ENCODE results near the gene SMARCC1. TPM values are rescaled to one million over a fixed set of nuclear protein-coding genes. Genes with fewer than 3 reads are reported as not detected.

SMARCC1 gene
- total RNA-seq, 2 donors from 2014 or later: 72.6 to 90.2 TPM

DNA sequence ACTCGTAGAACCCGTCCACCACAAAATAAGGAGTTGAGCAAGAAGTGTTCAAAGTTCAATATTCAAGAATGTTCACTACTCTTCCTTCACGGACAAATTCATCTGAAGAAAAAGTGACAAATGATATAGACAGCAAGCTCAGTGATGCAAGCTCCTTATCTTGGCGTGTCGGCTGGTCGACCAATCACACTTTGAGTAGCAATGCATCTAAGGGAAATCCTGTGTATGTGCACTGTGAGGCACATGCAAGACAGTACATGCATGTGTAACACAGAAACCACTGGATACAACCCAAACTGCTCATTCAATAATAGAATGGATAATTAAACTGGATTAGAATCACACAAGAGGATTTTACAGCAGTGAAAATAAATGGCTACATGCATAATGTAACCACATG is 138.6 kb downstream of the SMARCC1 start:
- intact Hi-C loops (cut with DNase I): no loop called here
- Histone ChIP-seq H3K4me1 (no peaks in the 10 kb centered on the region), H3K27me3 (no peaks in the 10 kb centered on the region), H3K4me3 (no peak overlapping the region), H3K9ac (ENCODE audit: low read depth in 2 of 2, low read length in 2 of 2) (no peak overlapping the region), H3K9me3 (no peaks in the 10 kb centered on the region), H3K36me3 (no peaks in the 10 kb centered on the region), H3K27ac (no peak overlapping the region)
- TF ChIP-seq, protein P1, sequence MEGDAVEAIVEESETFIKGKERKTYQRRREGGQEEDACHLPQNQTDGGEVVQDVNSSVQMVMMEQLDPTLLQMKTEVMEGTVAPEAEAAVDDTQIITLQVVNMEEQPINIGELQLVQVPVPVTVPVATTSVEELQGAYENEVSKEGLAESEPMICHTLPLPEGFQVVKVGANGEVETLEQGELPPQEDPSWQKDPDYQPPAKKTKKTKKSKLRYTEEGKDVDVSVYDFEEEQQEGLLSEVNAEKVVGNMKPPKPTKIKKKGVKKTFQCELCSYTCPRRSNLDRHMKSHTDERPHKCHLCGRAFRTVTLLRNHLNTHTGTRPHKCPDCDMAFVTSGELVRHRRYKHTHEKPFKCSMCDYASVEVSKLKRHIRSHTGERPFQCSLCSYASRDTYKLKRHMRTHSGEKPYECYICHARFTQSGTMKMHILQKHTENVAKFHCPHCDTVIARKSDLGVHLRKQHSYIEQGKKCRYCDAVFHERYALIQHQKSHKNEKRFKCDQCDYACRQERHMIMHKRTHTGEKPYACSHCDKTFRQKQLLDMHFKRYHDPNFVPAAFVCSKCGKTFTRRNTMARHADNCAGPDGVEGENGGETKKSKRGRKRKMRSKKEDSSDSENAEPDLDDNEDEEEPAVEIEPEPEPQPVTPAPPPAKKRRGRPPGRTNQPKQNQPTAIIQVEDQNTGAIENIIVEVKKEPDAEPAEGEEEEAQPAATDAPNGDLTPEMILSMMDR (IDR thresholded peaks at IDR 0.05): no peak
- DNase-seq: no peak

DNA sequence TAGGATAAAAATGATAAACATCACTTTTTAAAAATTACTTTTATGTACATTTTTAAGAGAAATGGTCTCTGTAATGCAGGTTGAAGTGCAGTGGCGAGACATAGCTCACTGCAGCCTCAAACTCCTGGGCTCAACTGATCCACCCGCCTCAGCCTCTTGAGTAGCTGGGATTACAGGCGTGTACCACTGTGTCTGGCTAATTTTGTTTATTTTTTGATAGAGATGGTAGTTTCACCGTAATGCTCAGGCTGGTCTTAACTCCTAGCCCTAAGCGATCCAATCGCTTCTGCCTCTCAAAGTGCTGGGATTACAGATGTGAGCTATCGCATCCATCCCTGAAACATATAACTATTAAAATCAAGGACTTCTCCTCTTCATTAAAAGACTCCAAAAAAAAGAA is 140.0 kb downstream of the SMARCC1 start:
- Histone ChIP-seq H3K9me3 (no peaks in the 10 kb centered on the region), H3K27me3 (no peaks in the 10 kb centered on the region), H3K4me1 (no peaks in the 10 kb centered on the region), H3K36me3 (no peaks in the 10 kb centered on the region), H3K27ac (no peak overlapping the region), H3K4me3 (no peak overlapping the region), H3K9ac (ENCODE audit: low read depth in 2 of 2, low read length in 2 of 2) (no peak overlapping the region)
- DNase-seq: no peak
- intact Hi-C loops (cut with DNase I): no loop called here
- TF ChIP-seq, protein P1 (IDR thresholded peaks at IDR 0.05): no peak

DNA sequence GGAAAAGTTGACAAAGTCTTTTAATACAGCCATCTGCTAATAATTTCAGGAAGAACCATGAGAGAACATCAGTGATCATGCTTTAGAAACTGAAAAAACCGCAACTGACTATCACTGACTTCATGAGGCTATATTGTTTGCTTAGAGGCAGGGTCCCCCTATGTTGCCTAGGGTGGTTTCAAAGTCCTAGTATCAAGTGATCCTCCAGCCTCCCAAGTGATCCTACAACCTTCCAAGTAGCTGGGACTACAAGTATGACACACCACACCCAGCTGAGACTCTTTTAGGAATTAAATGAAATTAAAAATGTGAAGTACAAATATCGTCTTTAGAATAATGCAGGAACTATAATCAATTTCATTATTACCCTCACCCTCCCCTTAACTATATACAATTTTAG is 144.8 kb downstream of the SMARCC1 start:
- Histone ChIP-seq H3K9me3 (no peaks in the 10 kb centered on the region), H3K4me3 (no peak overlapping the region), H3K27ac (no peak overlapping the region), H3K9ac (ENCODE audit: low read depth in 2 of 2, low read length in 2 of 2) (no peak overlapping the region), H3K4me1 (no peaks in the 10 kb centered on the region), H3K27me3 (no peaks in the 10 kb centered on the region), H3K36me3 (peaks cover 5% of the 10 kb centered on the region)
- intact Hi-C loops (cut with DNase I): no loop called here
- TF ChIP-seq, protein P1 (IDR thresholded peaks at IDR 0.05): no peak
- no peak for DNase-seq

DNA sequence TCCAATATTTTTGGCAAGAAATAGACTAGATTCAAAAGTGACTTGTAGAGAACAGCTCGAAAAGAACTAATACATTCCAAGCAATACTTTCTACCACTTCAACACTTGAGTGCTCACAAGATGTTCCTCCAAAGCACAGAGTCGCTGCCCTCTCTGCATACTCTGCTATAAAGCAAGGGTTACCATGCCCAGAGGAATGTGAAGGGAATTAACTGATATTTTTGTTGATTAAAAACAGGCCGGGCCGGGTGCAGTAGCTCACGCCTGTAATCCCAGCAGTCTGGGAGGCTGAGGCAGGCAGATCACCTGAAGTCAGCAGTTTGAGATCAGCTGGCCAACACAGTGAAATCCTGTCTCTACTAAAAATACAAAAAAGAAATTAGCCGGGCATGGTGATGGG is 145.5 kb downstream of the SMARCC1 start:
- H3K4me1 ChIP-seq: no peaks in the 10 kb centered on the region
- no peak for DNase-seq
- TF ChIP-seq, protein P1 (IDR thresholded peaks at IDR 0.05): no peak
- no peak overlapping the region for H3K9ac ChIP-seq (ENCODE audit: low read depth in 2 of 2, low read length in 2 of 2)
- H3K27me3 ChIP-seq: no peaks in the 10 kb centered on the region
- peaks cover 5% of the 10 kb centered on the region for H3K36me3 ChIP-seq
- H3K4me3 ChIP-seq: no peak overlapping the region
- H3K9me3 ChIP-seq: no peaks in the 10 kb centered on the region
- intact Hi-C loops (cut with DNase I): no loop called here
- no peak overlapping the region for H3K27ac ChIP-seq

DNA sequence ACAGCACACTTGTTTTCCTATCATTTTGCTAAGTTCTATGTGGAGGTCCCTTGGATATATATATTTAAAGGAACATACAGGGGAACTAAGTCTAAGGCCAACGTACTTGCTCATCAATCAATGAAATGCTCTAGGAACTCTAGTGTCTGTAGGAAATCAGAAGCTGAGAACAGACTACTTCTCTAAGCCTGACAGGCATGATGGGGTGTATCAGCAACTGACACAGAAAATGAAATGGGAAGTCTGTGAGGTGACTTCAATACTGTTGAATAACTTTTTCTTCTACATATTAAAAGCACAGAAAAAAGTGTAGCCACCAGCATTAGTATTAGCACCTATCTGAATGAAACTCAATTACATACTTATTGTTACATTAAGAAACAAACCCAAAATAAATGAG is 146.2 kb downstream of the SMARCC1 start:
- Histone ChIP-seq H3K27me3 (no peaks in the 10 kb centered on the region), H3K9ac (ENCODE audit: low read depth in 2 of 2, low read length in 2 of 2) (no peak overlapping the region), H3K9me3 (no peaks in the 10 kb centered on the region), H3K4me1 (no peaks in the 10 kb centered on the region), H3K4me3 (no peak overlapping the region), H3K36me3 (peaks cover 9% of the 10 kb centered on the region), H3K27ac (no peak overlapping the region)
- no peak for DNase-seq
- TF ChIP-seq, protein P1 (IDR thresholded peaks at IDR 0.05): no peak
- intact Hi-C loops (cut with DNase I): no loop called here

DNA sequence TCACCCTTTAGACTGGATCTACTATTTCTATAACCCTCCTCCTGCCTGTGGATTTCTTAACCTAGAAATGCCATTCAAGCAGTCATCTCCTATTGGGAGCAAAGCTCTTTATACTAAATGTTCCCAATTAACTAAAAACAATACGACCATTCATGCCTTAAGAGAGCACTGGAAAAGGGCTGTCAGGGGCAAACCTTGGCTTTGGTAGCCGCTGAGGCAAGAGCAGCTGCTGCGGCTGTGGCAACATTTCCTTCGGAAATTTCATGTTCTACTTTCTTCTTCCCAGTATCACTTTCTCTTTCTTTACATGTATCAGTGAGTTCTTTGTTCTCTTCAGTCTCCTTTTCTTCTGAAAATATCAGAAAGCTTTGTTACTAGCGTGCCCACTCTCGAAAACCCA is 146.7 kb downstream of the SMARCC1 start:
- TF ChIP-seq, protein P1 (IDR thresholded peaks at IDR 0.05): no peak

More for the DNA sequence above, 146.7 kb downstream of the SMARCC1 start:
- Histone ChIP-seq H3K27me3 (no peaks in the 10 kb centered on the region), H3K36me3 (peaks cover 9% of the 10 kb centered on the region), H3K9ac (ENCODE audit: low read depth in 2 of 2, low read length in 2 of 2) (no peak overlapping the region), H3K4me3 (no peak overlapping the region), H3K4me1 (no peaks in the 10 kb centered on the region), H3K9me3 (no peaks in the 10 kb centered on the region), H3K27ac (no peak overlapping the region)
- DNase-seq: no peak
- intact Hi-C loops (cut with DNase I): no loop called here

Measured in colonic mucosa (tissue), 4 donors.